GF-D8 (cell line): ENCODE data around the gene SOS2.
A peak's percentile ranks its signal among the peaks of the same experiment; 100 is the strongest.
"Not testable (repeated sequence)": the region's sequence is repeated elsewhere in the genome, so short reads cannot be mapped to it uniquely, and the experiment has no call there.

Experiments used
- DNase-seq: peaks from one replicate; lab custom pipeline; 2025; lab: John Stamatoyannopoulos, UW

Gene SOS2

GRCh38 chr14:50225974-50226297 is 5.4 kb downstream of the SOS2 start:
- peak; percentile 30 for DNase-seq

GRCh38 chr14:50225067-50225973 is 6.1 kb downstream of the SOS2 start:
- no peak for DNase-seq

- DNase-seq: no peak
These were observed 9.2 kb downstream of the SOS2 start for GRCh38 chr14:50222055-50222613.

DNA sequence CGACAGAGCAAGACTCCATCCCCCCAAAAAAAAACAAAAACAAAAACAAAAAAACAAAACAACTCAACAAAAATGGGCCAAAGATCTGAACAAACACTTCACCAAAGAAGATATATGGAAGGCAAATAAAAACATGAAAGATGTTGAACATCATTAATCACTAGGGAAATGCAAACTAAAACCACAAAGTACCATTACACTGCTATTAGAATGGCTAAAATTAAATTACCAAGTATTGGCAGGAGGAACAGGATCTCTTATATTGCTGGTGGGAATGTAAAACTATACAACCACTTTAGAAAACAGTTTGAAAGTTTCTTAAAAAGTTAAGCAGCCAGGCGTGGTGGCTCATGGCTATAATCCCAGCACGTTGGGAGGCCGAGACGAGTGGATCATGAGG is 12.9 kb downstream of the SOS2 start:
- DNase-seq: no peak

DNA sequence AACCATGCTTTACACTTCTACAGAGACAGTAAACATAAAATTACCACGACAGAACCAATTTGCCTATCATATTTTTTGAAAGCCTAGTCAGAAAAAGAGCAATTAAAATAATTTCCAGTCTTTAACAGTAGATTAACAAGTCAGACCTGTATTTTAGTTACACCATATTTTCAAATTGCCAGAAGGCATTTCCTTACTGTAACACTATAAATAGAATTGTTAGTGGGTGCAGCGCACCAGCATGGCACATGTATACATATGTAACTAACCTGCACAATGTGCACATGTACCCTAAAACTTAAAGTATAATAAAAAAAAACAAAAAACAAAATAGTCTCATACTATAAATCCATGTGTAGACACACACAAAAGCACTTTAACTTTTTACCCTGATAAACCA is 16.0 kb downstream of the SOS2 start:
- DNase-seq: no peak

- DNase-seq: no peak
These were observed 17.6 kb downstream of the SOS2 start for GRCh38 chr14:50213795-50214194.

- DNase-seq: no peak
These were observed 18.7 kb downstream of the SOS2 start for GRCh38 chr14:50212726-50213125.

- DNase-seq: no peak
These were observed 21.3 kb downstream of the SOS2 start for GRCh38 chr14:50210074-50210473.

- DNase-seq: no peak
These were observed 32.9 kb downstream of the SOS2 start for GRCh38 chr14:50198499-50198898.

DNA sequence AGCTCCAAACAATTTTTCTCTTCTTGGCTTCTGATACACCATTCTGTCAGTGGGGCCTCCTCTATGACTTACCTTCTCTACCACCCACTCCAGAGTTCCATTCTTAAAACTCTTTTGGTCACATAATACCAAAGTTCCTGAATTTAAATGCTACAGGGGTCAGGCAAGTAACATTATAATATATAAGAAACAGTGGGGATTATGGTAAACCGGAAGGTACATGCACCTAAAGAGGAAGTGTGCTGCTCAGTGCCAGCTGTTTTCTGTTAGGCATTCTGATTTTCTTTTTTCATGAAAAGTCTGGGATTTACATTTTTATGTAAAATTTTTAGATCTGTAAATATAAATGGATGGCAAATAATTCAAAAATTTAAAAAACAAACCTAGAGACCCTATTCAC is 39.9 kb downstream of the SOS2 start:
- DNase-seq: no peak

DNA sequence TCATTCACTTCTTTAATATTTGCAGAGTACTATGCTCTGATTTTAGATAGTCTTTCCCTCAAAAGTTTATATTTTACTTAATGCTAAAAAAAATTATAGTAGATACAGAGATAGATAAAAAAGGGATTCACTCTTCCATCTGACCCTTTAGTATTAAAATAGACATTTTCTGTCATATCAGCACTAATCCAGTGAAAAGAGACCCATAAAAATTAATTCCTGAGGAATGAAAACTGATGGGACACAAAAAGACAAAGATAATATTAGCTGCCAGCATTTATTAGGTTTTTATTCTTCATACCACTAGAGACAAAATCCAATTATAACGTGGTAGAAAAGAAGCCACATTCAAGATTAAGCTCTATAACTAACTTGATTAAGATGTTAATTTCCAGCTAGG is 45.3 kb downstream of the SOS2 start:
- DNase-seq: no peak

GRCh38 chr14:50173891-50174290 is 57.5 kb downstream of the SOS2 start:
- no peak for DNase-seq

- no peak for DNase-seq
These were observed 59.5 kb downstream of the SOS2 start for GRCh38 chr14:50171895-50172294.

DNA sequence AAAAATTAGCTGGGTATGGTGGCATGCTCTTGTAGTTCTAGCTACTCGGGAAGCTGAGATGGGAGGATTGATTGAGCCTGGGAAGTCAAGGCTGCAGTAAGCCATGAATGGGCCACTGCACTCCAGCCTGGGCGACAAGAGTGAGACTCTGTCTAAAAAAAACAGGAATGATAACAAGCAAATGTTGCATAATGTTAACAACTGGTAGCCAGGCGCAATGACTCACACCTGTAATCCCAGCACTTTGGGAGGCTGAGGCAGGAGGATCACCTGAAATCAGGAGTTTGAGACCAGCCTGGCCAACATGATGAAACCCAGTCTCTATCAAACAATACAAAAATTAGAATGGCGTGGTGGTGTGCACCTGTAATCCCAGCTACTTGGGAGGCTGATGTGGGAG is 64.0 kb downstream of the SOS2 start:
- not testable (repeated sequence) for DNase-seq

DNA sequence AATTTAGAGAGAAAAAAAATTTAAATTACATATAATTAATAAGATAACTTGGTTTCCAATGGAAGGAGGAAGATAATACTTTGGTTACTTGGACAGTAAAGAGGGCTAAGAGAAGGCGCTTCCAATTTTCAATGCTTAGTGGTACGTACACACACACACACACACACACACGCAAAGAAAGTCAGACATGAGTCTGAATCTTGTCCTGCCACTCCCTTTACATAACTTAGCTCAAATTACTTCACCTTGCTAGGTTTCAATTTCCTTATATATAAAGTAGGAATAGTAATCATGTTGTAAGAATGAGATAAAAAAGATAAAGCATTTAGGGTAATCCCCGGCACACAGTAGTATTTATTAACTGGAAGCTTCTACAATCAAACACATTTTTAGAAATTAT is 75.3 kb downstream of the SOS2 start:
- DNase-seq: no peak

- DNase-seq: no peak
These were observed 82.6 kb downstream of the SOS2 start for GRCh38 chr14:50148799-50149198.

GRCh38 chr14:50139192-50139591 is 92.2 kb downstream of the SOS2 start:
- DNase-seq: no peak

DNA sequence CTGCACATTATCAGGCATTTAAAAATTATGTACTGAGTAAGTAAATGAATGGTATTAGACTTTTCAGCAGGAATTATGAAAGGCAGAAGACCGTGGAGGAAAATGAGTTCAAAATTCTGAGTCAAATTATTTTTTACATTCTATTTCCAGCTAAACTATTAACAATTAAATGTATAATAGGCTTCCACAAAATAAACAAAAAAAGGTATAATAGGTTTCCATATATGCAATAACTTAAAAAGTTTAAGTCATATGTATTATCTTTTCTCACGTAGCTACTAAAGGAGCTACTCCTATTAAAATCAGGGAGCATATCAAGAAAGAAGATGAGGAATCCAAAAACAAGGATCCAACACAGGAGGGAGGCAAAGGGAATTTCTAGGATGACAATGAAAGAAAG is 103.6 kb downstream of the SOS2 start:
- DNase-seq: no peak

GRCh38 chr14:50123062-50123461 is 108.3 kb downstream of the SOS2 start:
- no peak for DNase-seq

DNA sequence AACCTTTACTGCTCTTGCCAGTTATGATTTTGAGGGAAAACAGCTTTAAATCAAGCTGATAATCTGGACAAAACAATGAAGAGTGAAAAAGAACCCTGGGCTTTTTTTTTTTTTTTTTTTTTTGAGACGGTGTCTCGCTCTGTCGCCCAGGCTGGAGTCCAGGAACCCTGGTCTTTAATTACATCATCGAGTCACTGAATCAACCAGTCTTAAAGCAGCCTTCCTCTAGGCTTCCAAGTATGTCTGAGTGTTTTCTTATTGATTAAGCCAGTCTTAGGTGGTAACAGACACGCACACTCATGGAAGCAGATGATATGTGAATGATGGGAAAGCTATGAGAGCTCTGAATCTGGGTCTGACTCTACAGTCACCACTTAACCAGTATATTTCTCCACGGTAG is 109.1 kb downstream of the SOS2 start:
- DNase-seq: no peak

DNA sequence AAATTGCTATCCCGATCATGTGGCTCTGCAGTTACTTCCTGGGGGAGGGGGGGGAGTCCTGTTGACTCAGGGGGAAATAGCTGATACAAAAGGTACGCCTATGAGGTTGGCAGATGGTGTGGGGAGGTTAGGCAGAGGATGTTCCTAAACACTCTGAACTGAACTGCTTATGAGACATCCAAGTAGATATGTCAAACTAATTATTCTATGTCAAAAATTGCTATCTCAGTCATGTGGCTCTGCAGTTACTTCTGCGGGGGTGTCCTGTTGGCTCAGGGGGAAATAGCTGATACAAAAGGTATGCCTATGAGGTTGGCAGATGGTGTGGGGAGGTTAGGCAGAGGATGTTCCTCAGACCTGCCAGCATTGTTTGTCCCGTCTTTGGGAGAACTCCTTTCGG is 109.9 kb downstream of the SOS2 start:
- DNase-seq: no peak

- DNase-seq: no peak
These were observed 113.9 kb downstream of the SOS2 start for GRCh38 chr14:50117456-50117855.

- no peak for DNase-seq
These were observed 114.4 kb downstream of the SOS2 start for GRCh38 chr14:50116966-50117365.
